Chondrocyte (in vitro differentiated cells): ENCODE results near the gene UTP25. TPM values are rescaled to one million over a fixed set of nuclear protein-coding genes. Genes with fewer than 3 reads are reported as not detected.

Experiments used
- DNase-seq: peaks from one replicate; pipeline ENCODE4 v3.0.0; 2021; ENCODE audit warnings: mixed read lengths, low spot score
- H3K27ac Mint-ChIP-seq: one replicate; pipeline ENCODE4 v1.8.0; 2021; ENCODE audit warnings: mild to moderate bottlenecking, moderate library complexity, mixed read lengths; ENCODE audit not compliant: unreplicated experiment
- H3K27me3 Mint-ChIP-seq: 2 replicates; pipeline ENCODE4 v1.8.0; 2021; ENCODE audit warnings: low read depth, mixed read lengths
- H3K36me3 Mint-ChIP-seq: 2 replicates; pipeline ENCODE4 v1.8.0; 2021; ENCODE audit warnings: low read depth, mixed read lengths
- H3K4me1 Mint-ChIP-seq: 2 replicates; pipeline ENCODE4 v1.8.0; 2021; ENCODE audit warnings: low read depth, mild to moderate bottlenecking, mixed read lengths
- H3K4me3 Mint-ChIP-seq: one replicate; pipeline ENCODE4 v1.8.0; 2021; ENCODE audit warnings: mild to moderate bottlenecking, moderate library complexity, mixed read lengths; ENCODE audit not compliant: unreplicated experiment
- H3K9me3 Mint-ChIP-seq: 2 replicates; pipeline ENCODE4 v1.8.0; 2021; ENCODE audit warnings: low read depth, mixed read lengths
- CTCF ChIP-seq: fragments of 200-600 bp; sonication (generic); IDR thresholded peaks from 2 replicates; pipeline ENCODE4 v1.5.0; 2021; ENCODE audit warnings: antibody characterized with exemption, mild to moderate bottlenecking, moderate library complexity
- total RNA-seq: library from RNA; stranded (reverse); gene quantifications from 3 replicates; pipeline ENCODE4 v1.2.1, GENCODE V29; 2021

The UTP25 gene
- total RNA-seq, 1 donor from 2014 or later = 6.4 TPM

DNA sequence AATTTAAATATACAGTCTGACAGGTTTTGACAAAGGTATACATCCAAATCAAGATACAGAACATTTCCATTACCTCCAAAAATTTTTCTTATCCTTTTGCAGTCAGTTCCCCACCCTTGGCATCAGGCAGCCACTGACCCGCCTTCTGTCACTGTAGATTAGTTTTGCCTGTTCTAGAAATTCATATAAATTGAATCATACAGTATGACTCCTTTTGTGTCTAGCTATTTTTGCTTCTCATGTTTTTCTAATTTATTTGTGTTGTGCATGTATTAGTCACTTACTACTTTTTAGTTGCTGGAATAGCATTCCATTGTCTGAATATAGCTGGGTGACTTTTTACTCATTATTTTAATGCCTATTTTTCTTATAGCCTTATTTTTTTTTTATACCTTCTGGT, 3.8 kb downstream of the UTP25 start:
- H3K9me3 Mint-ChIP-seq = no peaks in the 10 kb centered on the region
- H3K36me3 Mint-ChIP-seq = peaks cover 26% of the 10 kb centered on the region
- TF ChIP-seq CTCF = no peak
- H3K27me3 Mint-ChIP-seq = no peaks in the 10 kb centered on the region
- H3K4me1 Mint-ChIP-seq = peaks cover 47% of the 10 kb centered on the region
- H3K4me3 Mint-ChIP-seq = no peak overlapping the region
- peak overlapping the region; percentile 53 for H3K27ac Mint-ChIP-seq
- no peak for DNase-seq

- Mint-ChIP-seq H3K9me3 (no peaks in the 10 kb centered on the region), H3K27ac (peak overlapping the region; percentile 81), H3K36me3 (peaks cover 29% of the 10 kb centered on the region), H3K27me3 (no peaks in the 10 kb centered on the region), H3K4me3 (no peak overlapping the region), H3K4me1 (peaks cover 47% of the 10 kb centered on the region)
- TF ChIP-seq CTCF = no peak
- DNase-seq = no peak
Measured at GRCh38 chr1:209835782-209836298, 8.1 kb downstream of the UTP25 start.

GRCh38 chr1:209837671-209838070, 9.9 kb downstream of the UTP25 start:
- TF ChIP-seq CTCF = no peak
- H3K36me3 Mint-ChIP-seq = peaks cover 28% of the 10 kb centered on the region
- H3K4me1 Mint-ChIP-seq = peaks cover 50% of the 10 kb centered on the region
- DNase-seq = no peak
- H3K27me3 Mint-ChIP-seq = no peaks in the 10 kb centered on the region
- no peak overlapping the region for H3K27ac Mint-ChIP-seq
- H3K4me3 Mint-ChIP-seq = no peak overlapping the region
- no peaks in the 10 kb centered on the region for H3K9me3 Mint-ChIP-seq

GRCh38 chr1:209838537-209838936, 10.8 kb downstream of the UTP25 start:
- H3K27me3 Mint-ChIP-seq = no peaks in the 10 kb centered on the region
- no peaks in the 10 kb centered on the region for H3K9me3 Mint-ChIP-seq
- no peak for TF ChIP-seq CTCF
- peaks cover 50% of the 10 kb centered on the region for H3K4me1 Mint-ChIP-seq
- H3K36me3 Mint-ChIP-seq = peaks cover 30% of the 10 kb centered on the region
- H3K4me3 Mint-ChIP-seq = no peak overlapping the region
- H3K27ac Mint-ChIP-seq = peak overlapping the region; percentile 99
- no peak for DNase-seq

GRCh38 chr1:209839875-209840546, 12.2 kb downstream of the UTP25 start:
- Mint-ChIP-seq H3K36me3 (peaks cover 21% of the 10 kb centered on the region), H3K4me1 (peaks cover 48% of the 10 kb centered on the region), H3K27me3 (no peaks in the 10 kb centered on the region), H3K9me3 (no peaks in the 10 kb centered on the region), H3K4me3 (peak overlapping the region; percentile 52), H3K27ac (peak overlapping the region; percentile 99)
- DNase-seq = no peak
- no peak for TF ChIP-seq CTCF
